ENCODE measurements around the gene WDTC1.

DNA sequence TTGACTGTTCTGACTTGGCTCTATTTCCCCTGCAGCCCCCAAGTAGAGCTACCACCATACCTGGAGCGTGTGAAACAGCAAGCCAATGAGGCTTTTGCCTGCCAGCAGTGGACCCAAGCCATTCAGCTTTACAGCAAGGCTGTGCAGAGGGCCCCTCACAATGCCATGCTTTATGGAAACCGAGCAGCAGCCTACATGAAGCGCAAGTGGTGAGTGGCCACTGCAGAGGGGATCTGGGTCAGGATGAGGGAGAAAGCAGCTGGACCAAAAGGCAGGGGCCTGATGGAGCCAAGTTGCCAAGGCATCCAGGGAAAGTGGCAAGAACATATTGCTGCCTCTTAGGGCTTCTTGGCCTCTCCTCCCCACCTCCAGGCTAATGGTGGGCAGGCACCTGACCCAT is 63.5 kb downstream of the WDTC1 start:
- TF ChIP-seq KAT7 (CRISPR knock-in tag; IDR thresholded peaks at IDR 0.05; ENCODE audit: borderline replicate concordance) (no peak), HMGA2 (CRISPR knock-in tag; IDR thresholded peaks at IDR 0.05) (no peak), SP1 (CRISPR knock-in tag; conservative IDR thresholded peaks at IDR 0.05) (no peak)
- TF ChIP-seq, protein P1, sequence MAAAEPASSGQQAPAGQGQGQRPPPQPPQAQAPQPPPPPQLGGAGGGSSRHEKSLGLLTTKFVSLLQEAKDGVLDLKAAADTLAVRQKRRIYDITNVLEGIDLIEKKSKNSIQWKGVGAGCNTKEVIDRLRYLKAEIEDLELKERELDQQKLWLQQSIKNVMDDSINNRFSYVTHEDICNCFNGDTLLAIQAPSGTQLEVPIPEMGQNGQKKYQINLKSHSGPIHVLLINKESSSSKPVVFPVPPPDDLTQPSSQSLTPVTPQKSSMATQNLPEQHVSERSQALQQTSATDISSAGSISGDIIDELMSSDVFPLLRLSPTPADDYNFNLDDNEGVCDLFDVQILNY (CRISPR knock-in tag; IDR thresholded peaks at IDR 0.05), result no peak
